Loucy (cell line): ENCODE data around the gene FZR1.
A peak's percentile ranks its signal among the peaks of the same experiment; 100 is the strongest.

Source experiments
- H2AFZ ChIP-seq: fragments of 200-600 bp; sonication (generic); 2 replicates; pipeline ENCODE4 v1.6.0; 2016; ENCODE audit warnings: antibody characterized with exemption, mild to moderate bottlenecking, low read length, moderate library complexity
- H3F3A ChIP-seq: fragments of 200-600 bp; 2 replicates; pipeline ENCODE4 v1.6.0; 2016; ENCODE audit warnings: antibody characterized with exemption, low read depth, mild to moderate bottlenecking
- H3K27me3 ChIP-seq: fragments of 200-600 bp; sonication (generic); 2 replicates; pipeline ENCODE4 v1.6.1; 2014; ENCODE audit warnings: low read length, mild to moderate bottlenecking; ENCODE audit not compliant: insufficient read depth, poor library complexity, severe bottlenecking
- H3K36me3 ChIP-seq: fragments of 200-600 bp; sonication (generic); 2 replicates; pipeline ENCODE4 v1.6.1; 2016; ENCODE audit warnings: low read length; ENCODE audit not compliant: insufficient read depth
- H3K4me1 ChIP-seq: fragments of 200-600 bp; sonication (generic); 2 replicates; pipeline ENCODE4 v1.5.1; 2014; ENCODE audit warnings: low read length, mild to moderate bottlenecking; ENCODE audit not compliant: insufficient read depth, poor library complexity, severe bottlenecking
- H3K4me2 ChIP-seq: fragments of 200-600 bp; sonication (generic); 2 replicates; pipeline ENCODE4 v1.6.0; 2014; ENCODE audit warnings: antibody characterized with exemption, low read length, low read depth, mild to moderate bottlenecking; ENCODE audit not compliant: poor library complexity, severe bottlenecking
- H3K4me3 ChIP-seq: fragments of 200-600 bp; sonication (generic); 2 replicates; pipeline ENCODE4 v1.5.1; 2014; ENCODE audit warnings: low read length, mild to moderate bottlenecking, mixed read lengths; ENCODE audit not compliant: poor library complexity, severe bottlenecking
- H3K79me2 ChIP-seq: fragments of 200-600 bp; sonication (generic); 2 replicates; pipeline ENCODE4 v1.6.1; 2014; ENCODE audit warnings: low read length; ENCODE audit not compliant: insufficient read depth
- H3K9ac ChIP-seq: fragments of 200-600 bp; sonication (generic); 2 replicates; pipeline ENCODE4 v1.6.0; 2014; ENCODE audit warnings: mild to moderate bottlenecking, low read depth, low read length, moderate library complexity; ENCODE audit not compliant: poor library complexity, severe bottlenecking
- H3K9me2 ChIP-seq: fragments of 200-600 bp; sonication (generic); replicated peaks from 2 replicates; pipeline ENCODE4 v1.6.1; 2016; ENCODE audit warnings: low read depth, low read length, mixed read lengths
- H3K9me3 ChIP-seq: fragments of 200-600 bp; sonication (generic); 2 replicates; pipeline ENCODE4 v1.6.1; 2014; ENCODE audit warnings: mild to moderate bottlenecking, antibody characterized with exemption, low read length, low read depth; ENCODE audit not compliant: insufficient read depth
- H4K20me1 ChIP-seq: fragments of 200-600 bp; sonication (generic); 2 replicates; pipeline ENCODE4 v1.6.0; 2014; ENCODE audit warnings: antibody characterized with exemption, low read length, mild to moderate bottlenecking; ENCODE audit not compliant: insufficient read depth, poor library complexity, severe bottlenecking
- CTCF ChIP-seq: fragments of 200-600 bp; sonication (generic); conservative IDR thresholded peaks from 2 replicates; pipeline ENCODE4 v1.5.1; 2014; ENCODE audit warnings: mild to moderate bottlenecking, antibody characterized with exemption, low read length
- EZH2phosphoT487 ChIP-seq: fragments of 200-600 bp; IDR thresholded peaks from 2 replicates; pipeline ENCODE4 v1.6.1; 2018; ENCODE audit warnings: antibody characterized with exemption, mild to moderate bottlenecking, moderate library complexity, borderline replicate concordance

The FZR1 gene

GRCh38 chr19:3497757-3498520 lies 8.2 kb upstream of the FZR1 start:
- no peaks in the 10 kb centered on the region for H3K9me3 ChIP-seq
- H4K20me1 ChIP-seq = no peaks in the 10 kb centered on the region
- H3K4me2 ChIP-seq = no peak overlapping the region
- no peaks in the 10 kb centered on the region for H3K27me3 ChIP-seq
- H3F3A ChIP-seq = no peaks in the 10 kb centered on the region
- no peak overlapping the region for H2AFZ ChIP-seq
- H3K9ac ChIP-seq = no peak overlapping the region
- H3K4me1 ChIP-seq = peaks cover 11% of the 10 kb centered on the region
- H3K9me2 ChIP-seq = no peaks in the 10 kb centered on the region
- no peak for TF ChIP-seq CTCF
- TF ChIP-seq EZH2phosphoT487 = no peak
- H3K4me3 ChIP-seq = no peak overlapping the region
- peaks cover 5% of the 10 kb centered on the region; the same call in 1 of the 2 replicates for H3K36me3 ChIP-seq
- H3K79me2 ChIP-seq = peaks cover 21% of the 10 kb centered on the region

GRCh38 chr19:3499738-3500428 lies 6.2 kb upstream of the FZR1 start:
- Histone ChIP-seq H3K79me2 (peaks cover 21% of the 10 kb centered on the region), H3K36me3 (peaks cover 5% of the 10 kb centered on the region; the same call in 1 of the 2 replicates), H4K20me1 (no peaks in the 10 kb centered on the region), H3K4me3 (peak overlapping the region; percentile 97), H3K4me1 (peaks cover 13% of the 10 kb centered on the region), H3K9ac (peak overlapping the region; percentile 80), H3K4me2 (peak overlapping the region; percentile 90), H3F3A (no peaks in the 10 kb centered on the region), H3K9me3 (no peaks in the 10 kb centered on the region), H3K27me3 (no peaks in the 10 kb centered on the region), H3K9me2 (no peaks in the 10 kb centered on the region), H2AFZ (peak overlapping the region; percentile 93)
- no peak for TF ChIP-seq CTCF
- TF ChIP-seq EZH2phosphoT487 = no peak

- Histone ChIP-seq H3K4me3 (peak within 1 kb of the TSS; percentile 97), H2AFZ (peak within 1 kb of the TSS; percentile 93)
- TF ChIP-seq CTCF (no peak), EZH2phosphoT487 (no peak)
These were observed 5.5 kb upstream of the FZR1 start, which contains the start of gene DOHH for GRCh38 chr19:3500429-3501101. Gene DOHH, minus strand, starts transcription at chr19:3500674. Its CDS starts 3,860 bp downstream, at chr19:3496814.

More at GRCh38 chr19:3500429-3501101, 5.5 kb upstream of the FZR1 start, which contains the start of gene DOHH:
- peak within 1 kb of the TSS; percentile 90 for H3K4me2 ChIP-seq
- H3F3A ChIP-seq = no peaks in the 10 kb centered on the region
- peaks cover 20% of the 10 kb centered on the region for H3K4me1 ChIP-seq
- H3K36me3 ChIP-seq = peaks cover 5% of the 10 kb centered on the region; the same call in 1 of the 2 replicates
- peak within 1 kb of the TSS; percentile 80 for H3K9ac ChIP-seq
- H3K27me3 ChIP-seq = no peaks in the 10 kb centered on the region
- peaks cover 21% of the 10 kb centered on the region for H3K79me2 ChIP-seq
- H4K20me1 ChIP-seq = no peaks in the 10 kb centered on the region
- H3K9me3 ChIP-seq = no peaks in the 10 kb centered on the region
- H3K9me2 ChIP-seq = no peaks in the 10 kb centered on the region
